Activated B cell treated with CpG ODN at 0.5 μM for 24 hours (primary cell): ENCODE data around the gene SHISA7. TPM values are rescaled to one million over a fixed set of nuclear protein-coding genes. Genes with fewer than 3 reads are reported as not detected.

ENCODE experiments used
- ATAC-seq: fragments of 200-7000 bp; cut with Tn5 transposase; one replicate; pipeline ENCODE4 v1.10.0; 2021; ENCODE audit warnings: low read depth, mild to moderate bottlenecking, moderate library complexity
- CTCF ChIA-PET: fragments of 350-600 bp; sonication (Branson Sonifier 250); formaldehyde crosslinking; loops from one replicate; lab custom pipeline; 2021; ENCODE audit warnings: antibody characterized with exemption; lab: Charles Lee
- POLR2A ChIA-PET: fragments of 350-600 bp; sonication (Branson Sonifier 250); formaldehyde crosslinking; loops from one replicate; lab custom pipeline; 2021; ENCODE audit warnings: antibody characterized with exemption; lab: Charles Lee
- DNase-seq: peaks from one replicate; pipeline ENCODE4 v3.0.0; 2022
- H3K27ac Mint-ChIP-seq: one replicate; pipeline ENCODE4 v1.8.0; 2020; ENCODE audit warnings: mixed read lengths
- H3K27me3 Mint-ChIP-seq: one replicate; pipeline ENCODE4 v1.8.0; 2021; ENCODE audit warnings: mixed read lengths
- H3K36me3 Mint-ChIP-seq: one replicate; pipeline ENCODE4 v1.8.0; 2021; ENCODE audit warnings: low read depth, mixed read lengths
- H3K4me1 Mint-ChIP-seq: one replicate; pipeline ENCODE4 v1.8.0; 2021; ENCODE audit warnings: mixed read lengths
- H3K4me3 Mint-ChIP-seq: one replicate; pipeline ENCODE4 v1.8.0; 2020; ENCODE audit warnings: mild to moderate bottlenecking, mixed read lengths
- H3K9me3 Mint-ChIP-seq: one replicate; pipeline ENCODE4 v1.8.0; 2020; ENCODE audit warnings: mixed read lengths
- CTCF ChIP-seq: fragments of 200-600 bp; IDR thresholded peaks from one replicate; pipeline ENCODE4 v1.8.0; 2022; ENCODE audit warnings: antibody characterized with exemption, mild to moderate bottlenecking
- intact Hi-C: fragments of 100-400 bp; cut with micrococcal nuclease; formaldehyde crosslinking; loops from one replicate; pipeline ENCODE4 v1.15.1; 2024
- total RNA-seq: library from RNA; stranded (reverse); gene quantifications from 2 replicates; pipeline ENCODE4 v1.2.3, GENCODE V29; 2022

SHISA7 gene
- total RNA-seq, 1 donor from 2014 or later, result not detected

- peaks cover 17% of the 10 kb centered on the region for H3K4me1 Mint-ChIP-seq
- no peaks in the 10 kb centered on the region for H3K9me3 Mint-ChIP-seq
- DNase-seq, result no peak
- no peaks in the 10 kb centered on the region for H3K27me3 Mint-ChIP-seq
- no peak for ATAC-seq
- peaks cover 2% of the 10 kb centered on the region for H3K36me3 Mint-ChIP-seq
- TF ChIP-seq CTCF, result no peak
- H3K27ac Mint-ChIP-seq, result no peak overlapping the region
- CTCF ChIA-PET, result interaction anchor here (3.6 to 3.8 kb wide), 2 partner anchors 11 to 39 kb away, joined by 20 to 50 read pairs; partner anchors contain the start of gene ZNF628
- no peak overlapping the region for H3K4me3 Mint-ChIP-seq
- intact Hi-C loops, result no loop called here
- POLR2A ChIA-PET, result interaction anchor here (1.1 to 2.3 kb wide), 2 partner anchors 11 to 38 kb away, joined by 5 to 11 read pairs; partner anchors contain the start of gene ZNF628
Measured at GRCh38 chr19:55465460-55466240, 22.6 kb upstream of the SHISA7 start.

- TF ChIP-seq CTCF, result no peak
- CTCF ChIA-PET, result no interaction called here
- Mint-ChIP-seq H3K27me3 (no peaks in the 10 kb centered on the region), H3K4me3 (no peak within 1 kb of the TSS), H3K27ac (no peak within 1 kb of the TSS), H3K9me3 (no peaks in the 10 kb centered on the region), H3K36me3 (peaks cover 2% of the 10 kb centered on the region), H3K4me1 (peaks cover 25% of the 10 kb centered on the region)
- intact Hi-C loops, result loop anchor here (5.0 kb wide), 1 partner anchor 178 kb away; the partner anchor contains the start of genes ZNF580 and ZNF581
- ATAC-seq (no peak), DNase-seq (no peak)
- POLR2A ChIA-PET, result no interaction called here
Measured at GRCh38 chr19:55464662-55465054, 21.6 kb upstream of the SHISA7 start, which contains the start of gene C19orf85. C19orf85 (minus strand) TSS chr19:55464751; CDS start chr19:55464554, 197 bp downstream.

- no peak for TF ChIP-seq CTCF
- intact Hi-C loops, result loop anchor here (5.0 kb wide), 1 partner anchor 178 kb away; the partner anchor contains the start of genes ZNF580 and ZNF581
- ATAC-seq (no peak), DNase-seq (no peak)
- Mint-ChIP-seq H3K4me3 (no peak overlapping the region), H3K36me3 (peaks cover 2% of the 10 kb centered on the region), H3K9me3 (no peaks in the 10 kb centered on the region), H3K27ac (no peak overlapping the region), H3K4me1 (peaks cover 25% of the 10 kb centered on the region), H3K27me3 (no peaks in the 10 kb centered on the region)
- POLR2A ChIA-PET, result no interaction called here
- CTCF ChIA-PET, result no interaction called here
Measured at GRCh38 chr19:55464039-55464661, 21.1 kb upstream of the SHISA7 start.

- Mint-ChIP-seq H3K36me3 (peaks cover 2% of the 10 kb centered on the region), H3K27me3 (no peaks in the 10 kb centered on the region), H3K4me3 (no peak overlapping the region), H3K4me1 (peaks cover 25% of the 10 kb centered on the region), H3K27ac (no peak overlapping the region), H3K9me3 (no peaks in the 10 kb centered on the region)
- intact Hi-C loops, result loop anchor here (5.0 kb wide), 1 partner anchor 179 kb away; the partner anchor contains the start of genes ZNF580 and ZNF581
- no peak for DNase-seq
- no peak for ATAC-seq
- ChIA-PET CTCF (no interaction called here), POLR2A (no interaction called here)
- no peak for TF ChIP-seq CTCF
Measured at GRCh38 chr19:55463583-55464031, 20.5 kb upstream of the SHISA7 start.

- Mint-ChIP-seq H3K27me3 (no peaks in the 10 kb centered on the region), H3K4me1 (peaks cover 22% of the 10 kb centered on the region), H3K4me3 (peak overlapping the region; percentile 89), H3K36me3 (peaks cover 2% of the 10 kb centered on the region), H3K27ac (no peak overlapping the region), H3K9me3 (no peaks in the 10 kb centered on the region)
- intact Hi-C loops, result loop anchor here (5.0 kb wide), 1 partner anchor 180 kb away; the partner anchor contains the start of genes ZNF580 and ZNF581
- DNase-seq (no peak), ATAC-seq (no peak)
- CTCF ChIA-PET, result no interaction called here
- POLR2A ChIA-PET, result interaction anchor here (0.9 kb wide), 1 partner anchor 137 kb away, joined by 3 read pairs; the partner anchor contains the start of genes FIZ1 and ZNF524
- no peak for TF ChIP-seq CTCF
Measured at GRCh38 chr19:55462722-55463121, 19.6 kb upstream of the SHISA7 start.
